HEK293T (cell line): ENCODE data around the gene KLF9.

Experiments used
- BHLHE40 ChIP-seq: fragments of 450-650 bp; IDR thresholded peaks from 2 replicates; pipeline ENCODE4 v1.6.1; 2016; ENCODE audit warnings: mild to moderate bottlenecking, moderate library complexity, borderline replicate concordance
- SP1 ChIP-seq: fragments of 450-650 bp; IDR thresholded peaks from 2 replicates; pipeline ENCODE4 v1.6.1; 2017

DNA sequence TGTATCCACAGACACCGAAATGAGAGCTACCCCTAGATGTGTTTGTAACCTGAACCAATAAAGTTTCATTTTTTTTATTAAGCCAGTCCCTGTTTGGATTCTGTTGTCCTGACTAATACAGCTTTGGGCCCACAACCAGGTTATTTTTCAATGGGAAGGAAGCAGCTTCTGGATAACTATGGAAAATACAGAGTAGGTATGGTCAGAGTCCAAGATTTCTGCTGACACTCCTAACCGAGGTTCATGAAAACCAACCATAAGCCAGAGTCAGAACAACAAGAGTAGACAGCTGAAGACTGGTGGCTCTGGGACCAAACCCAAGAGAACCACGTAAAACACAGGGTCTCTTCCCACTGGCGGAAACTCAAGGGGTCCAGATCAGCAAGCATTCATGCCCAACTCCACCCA lies 10.8 kb downstream of the KLF9 start:
- TF ChIP-seq SP1 (no peak), BHLHE40 (no peak)
